ENCODE measurements around the gene SF3B5.

Gene SF3B5

GRCh38 chr6:144059139-144059538, 36.2 kb downstream of the SF3B5 start:
- H3K4me3 ChIP-seq (ENCODE audit: low read length in 2 of 2): no peak overlapping the region
- no CpG with 5 or more reads among the region's 1 CpG for WGBS, 2 donors (ENCODE audit: extremely low coverage in 2 of 2, insufficient read length in 2 of 2, insufficient replicate concordance in 1 of 2)
- no peak overlapping the region for H2BK5ac ChIP-seq (ENCODE audit: low read length)

GRCh38 chr6:144055121-144055931, 40.0 kb downstream of the SF3B5 start:
- Histone ChIP-seq H3K4me3 (ENCODE audit: low read length in 2 of 2) (no peak overlapping the region), H3K9me3 (replicated peaks in 1 of 2; ENCODE audit: control insufficient read depth in 2 of 2, insufficient read depth in 1 of 2, low read depth in 1 of 2, low read length in 2 of 2) (peaks cover 0 to 6% of the 10 kb centered on the region in 2 donors), H4K8ac (ENCODE audit: low read depth, low read length) (no peak overlapping the region), H2BK12ac (ENCODE audit: low read length) (no peak overlapping the region), H3K18ac (ENCODE audit: low read length) (no peak overlapping the region), H2BK120ac (ENCODE audit: low read depth, low read length) (no peak overlapping the region), H2BK15ac (ENCODE audit: low read length) (no peak overlapping the region), H3K14ac (ENCODE audit: low read length) (no peak overlapping the region), H2BK5ac (ENCODE audit: low read length) (no peak overlapping the region), H3K27me3 (ENCODE audit: control insufficient read depth in 3 of 3, insufficient read depth in 3 of 3, low read depth in 1 of 3, low read length in 3 of 3) (peaks cover 0 to 6% (median 0%) of the 10 kb centered on the region in 3 experiments), H3K23ac (ENCODE audit: low read depth, low read length, poor library complexity) (no peak overlapping the region), H2AK5ac (ENCODE audit: low read depth, low read length) (no peak overlapping the region), H3K4ac (ENCODE audit: low read length) (no peak overlapping the region), H3K4me2 (ENCODE audit: insufficient read depth, low read length, poor library complexity, severe bottlenecking) (no peak overlapping the region), H4K91ac (ENCODE audit: low read depth, low read length, poor library complexity) (no peak overlapping the region), H3K36me3 (replicated peaks in 1 of 2; ENCODE audit: control insufficient read depth in 2 of 2, insufficient read depth in 2 of 2, low read length in 2 of 2) (no peaks in the 10 kb centered on the region), H3K9ac (ENCODE audit: low read depth, low read length, poor library complexity) (no peak overlapping the region), H3K79me1 (ENCODE audit: low read depth, low read length) (no peaks in the 10 kb centered on the region), H3K4me1 (ENCODE audit: control insufficient read depth in 2 of 2, insufficient read depth in 1 of 2, low read depth in 1 of 2, low read length in 2 of 2) (no peaks in the 10 kb centered on the region), H3K27ac (replicated peaks; ENCODE audit: low read length) (no peak overlapping the region), H2AFZ (ENCODE audit: low read length) (no peak overlapping the region)
- no CpG with 5 or more reads among the region's 6 CpGs for WGBS, 2 donors (ENCODE audit: extremely low coverage in 2 of 2, insufficient read length in 2 of 2, insufficient replicate concordance in 1 of 2)
- no peak for DNase-seq (ENCODE audit: low spot score)

More at GRCh38 chr6:144059139-144059538, 36.2 kb downstream of the SF3B5 start:
- H3K36me3 ChIP-seq (replicated peaks in 1 of 2; ENCODE audit: control insufficient read depth in 2 of 2, insufficient read depth in 2 of 2, low read length in 2 of 2): no peaks in the 10 kb centered on the region
- no peak overlapping the region for H4K8ac ChIP-seq (ENCODE audit: low read depth, low read length)
- H3K4me2 ChIP-seq (ENCODE audit: insufficient read depth, low read length, poor library complexity, severe bottlenecking): no peak overlapping the region
- H2BK15ac ChIP-seq (ENCODE audit: low read length): no peak overlapping the region
- DNase-seq (ENCODE audit: low spot score): no peak
- no peak overlapping the region for H4K91ac ChIP-seq (ENCODE audit: low read depth, low read length, poor library complexity)
- H3K18ac ChIP-seq (ENCODE audit: low read length): no peak overlapping the region
- no peak overlapping the region for H3K4ac ChIP-seq (ENCODE audit: low read length)
- peaks cover 0 to 6% of the 10 kb centered on the region in 2 donors for H3K9me3 ChIP-seq (replicated peaks in 1 of 2; ENCODE audit: control insufficient read depth in 2 of 2, insufficient read depth in 1 of 2, low read depth in 1 of 2, low read length in 2 of 2)
- H3K23ac ChIP-seq (ENCODE audit: low read depth, low read length, poor library complexity): no peak overlapping the region
- no peak overlapping the region for H3K14ac ChIP-seq (ENCODE audit: low read length)
- H2BK120ac ChIP-seq (ENCODE audit: low read depth, low read length): no peak overlapping the region
- H2AFZ ChIP-seq (ENCODE audit: low read length): no peak overlapping the region
- H2AK5ac ChIP-seq (ENCODE audit: low read depth, low read length): no peak overlapping the region
- H2BK12ac ChIP-seq (ENCODE audit: low read length): no peak overlapping the region
- no peak overlapping the region for H3K9ac ChIP-seq (ENCODE audit: low read depth, low read length, poor library complexity)
- no peak overlapping the region for H3K27ac ChIP-seq (replicated peaks; ENCODE audit: low read length)
- peaks cover 0 to 41% (median 13%) of the 10 kb centered on the region in 3 experiments for H3K27me3 ChIP-seq (ENCODE audit: control insufficient read depth in 3 of 3, insufficient read depth in 3 of 3, low read depth in 1 of 3, low read length in 3 of 3)
- no peaks in the 10 kb centered on the region for H3K79me1 ChIP-seq (ENCODE audit: low read depth, low read length)
- peaks cover 0 to 2% of the 10 kb centered on the region in 2 donors for H3K4me1 ChIP-seq (ENCODE audit: control insufficient read depth in 2 of 2, insufficient read depth in 1 of 2, low read depth in 1 of 2, low read length in 2 of 2)

- no peak overlapping the region for H2BK12ac ChIP-seq (ENCODE audit: low read length)
- no peaks in the 10 kb centered on the region for H3K4me1 ChIP-seq (ENCODE audit: control insufficient read depth in 2 of 2, insufficient read depth in 1 of 2, low read depth in 1 of 2, low read length in 2 of 2)
- no peaks in the 10 kb centered on the region for H3K36me3 ChIP-seq (replicated peaks in 1 of 2; ENCODE audit: control insufficient read depth in 2 of 2, insufficient read depth in 2 of 2, low read length in 2 of 2)
- no peak overlapping the region for H3K9ac ChIP-seq (ENCODE audit: low read depth, low read length, poor library complexity)
- peaks cover 0 to 6% of the 10 kb centered on the region in 2 donors for H3K9me3 ChIP-seq (replicated peaks in 1 of 2; ENCODE audit: control insufficient read depth in 2 of 2, insufficient read depth in 1 of 2, low read depth in 1 of 2, low read length in 2 of 2)
- H3K4ac ChIP-seq (ENCODE audit: low read length): no peak overlapping the region
- H4K91ac ChIP-seq (ENCODE audit: low read depth, low read length, poor library complexity): no peak overlapping the region
- no peak overlapping the region for H3K23ac ChIP-seq (ENCODE audit: low read depth, low read length, poor library complexity)
- no peaks in the 10 kb centered on the region for H3K79me1 ChIP-seq (ENCODE audit: low read depth, low read length)
- H3K4me2 ChIP-seq (ENCODE audit: insufficient read depth, low read length, poor library complexity, severe bottlenecking): no peak overlapping the region
- H3K4me3 ChIP-seq (ENCODE audit: low read length in 2 of 2): no peak overlapping the region
- H3K27me3 ChIP-seq (ENCODE audit: control insufficient read depth in 3 of 3, insufficient read depth in 3 of 3, low read depth in 1 of 3, low read length in 3 of 3): peaks cover 0 to 3% (median 0%) of the 10 kb centered on the region in 3 experiments
- no peak for DNase-seq (ENCODE audit: low spot score)
- no peak overlapping the region for H3K27ac ChIP-seq (replicated peaks; ENCODE audit: low read length)
- H2BK5ac ChIP-seq (ENCODE audit: low read length): no peak overlapping the region
- H3K18ac ChIP-seq (ENCODE audit: low read length): no peak overlapping the region
- no peak overlapping the region for H3K14ac ChIP-seq (ENCODE audit: low read length)
- WGBS, 2 donors (ENCODE audit: extremely low coverage in 2 of 2, insufficient read length in 2 of 2, insufficient replicate concordance in 1 of 2): no CpG with 5 or more reads among the region's 3 CpGs
- no peak overlapping the region for H4K8ac ChIP-seq (ENCODE audit: low read depth, low read length)
- H2BK15ac ChIP-seq (ENCODE audit: low read length): no peak overlapping the region
- H2AK5ac ChIP-seq (ENCODE audit: low read depth, low read length): no peak overlapping the region
- H2AFZ ChIP-seq (ENCODE audit: low read length): no peak overlapping the region
- no peak overlapping the region for H2BK120ac ChIP-seq (ENCODE audit: low read depth, low read length)
These were observed 41.8 kb downstream of the SF3B5 start for GRCh38 chr6:144053601-144054000.

- Histone ChIP-seq H3K9ac (ENCODE audit: low read depth, low read length, poor library complexity) (no peak overlapping the region), H2AFZ (ENCODE audit: low read length) (no peak overlapping the region), H2BK12ac (ENCODE audit: low read length) (no peak overlapping the region), H3K23ac (ENCODE audit: low read depth, low read length, poor library complexity) (no peak overlapping the region), H2BK5ac (ENCODE audit: low read length) (no peak overlapping the region), H3K14ac (ENCODE audit: low read length) (no peak overlapping the region), H4K91ac (ENCODE audit: low read depth, low read length, poor library complexity) (no peak overlapping the region), H3K79me1 (ENCODE audit: low read depth, low read length) (no peaks in the 10 kb centered on the region), H3K18ac (ENCODE audit: low read length) (no peak overlapping the region), H3K4me1 (ENCODE audit: control insufficient read depth in 2 of 2, insufficient read depth in 1 of 2, low read depth in 1 of 2, low read length in 2 of 2) (no peaks in the 10 kb centered on the region), H3K27ac (replicated peaks; ENCODE audit: low read length) (no peak overlapping the region), H4K8ac (ENCODE audit: low read depth, low read length) (no peak overlapping the region), H3K27me3 (ENCODE audit: control insufficient read depth in 3 of 3, insufficient read depth in 3 of 3, low read depth in 1 of 3, low read length in 3 of 3) (no peaks in the 10 kb centered on the region), H3K9me3 (replicated peaks in 1 of 2; ENCODE audit: control insufficient read depth in 2 of 2, insufficient read depth in 1 of 2, low read depth in 1 of 2, low read length in 2 of 2) (peaks cover 3 to 11% of the 10 kb centered on the region in 2 donors), H3K4ac (ENCODE audit: low read length) (no peak overlapping the region), H3K4me2 (ENCODE audit: insufficient read depth, low read length, poor library complexity, severe bottlenecking) (no peak overlapping the region), H3K36me3 (replicated peaks in 1 of 2; ENCODE audit: control insufficient read depth in 2 of 2, insufficient read depth in 2 of 2, low read length in 2 of 2) (no peaks in the 10 kb centered on the region), H2BK15ac (ENCODE audit: low read length) (no peak overlapping the region), H2BK120ac (ENCODE audit: low read depth, low read length) (no peak overlapping the region), H2AK5ac (ENCODE audit: low read depth, low read length) (no peak overlapping the region), H3K4me3 (ENCODE audit: low read length in 2 of 2) (no peak overlapping the region)
- no peak for DNase-seq (ENCODE audit: low spot score)
These were observed 42.9 kb downstream of the SF3B5 start for GRCh38 chr6:144052488-144052887.

All from neuronal stem cell (in vitro differentiated cells).